Measurements from ENCODE around the gene PRORP.
"Not testable (repeated sequence)": the region's sequence is repeated elsewhere in the genome, so short reads cannot be mapped to it uniquely, and the experiment has no call there.

The PRORP gene

DNA sequence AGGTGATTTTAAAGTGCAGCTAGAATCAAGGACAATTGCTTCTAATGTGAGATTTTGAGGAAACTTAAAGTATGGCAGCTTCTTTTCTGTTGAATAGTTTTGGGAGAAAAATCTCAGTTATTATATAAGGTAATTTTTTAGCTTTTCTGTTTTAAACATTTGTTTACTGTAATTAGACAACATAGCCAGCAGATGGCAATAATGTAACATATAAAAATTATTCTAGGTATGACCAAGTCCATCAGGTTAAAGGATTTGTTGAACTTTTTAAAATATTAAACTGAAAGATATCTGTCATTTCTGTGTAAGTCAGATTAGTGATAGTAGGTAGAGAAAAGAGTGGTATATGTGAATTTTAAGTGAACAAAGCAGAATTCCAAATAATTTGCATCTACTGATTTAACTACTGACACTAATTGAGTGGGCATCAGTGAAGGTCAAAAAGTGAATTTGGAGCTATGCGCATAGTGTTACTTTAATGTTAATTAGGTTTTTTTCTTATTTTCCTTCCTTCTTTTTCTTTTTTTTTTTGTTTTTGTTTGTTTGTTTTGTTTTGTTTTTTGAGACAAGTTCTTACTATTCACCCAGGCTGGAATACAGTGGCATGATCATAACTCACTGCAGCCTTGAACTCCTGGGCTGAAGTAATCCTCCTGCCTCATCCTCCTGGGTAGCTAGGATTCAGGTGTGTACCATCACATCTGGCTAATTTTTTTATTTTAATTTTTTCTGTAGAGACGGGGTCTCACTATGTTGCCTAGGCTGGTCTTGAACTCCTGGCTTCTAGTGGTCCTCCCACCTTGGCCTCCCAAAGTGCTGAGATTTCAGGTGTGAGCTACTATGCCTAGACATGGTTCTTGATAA is 18.6 kb downstream of the PRORP start:
- DNase-seq = no peak

GRCh38 chr14:35144029-35144428 is 21.7 kb downstream of the PRORP start:
- no peak for DNase-seq

- DNase-seq = no peak
These were observed 24.4 kb downstream of the PRORP start for GRCh38 chr14:35146711-35147149.

- DNase-seq = no peak
These were observed 24.8 kb downstream of the PRORP start for GRCh38 chr14:35147186-35147585.

DNA sequence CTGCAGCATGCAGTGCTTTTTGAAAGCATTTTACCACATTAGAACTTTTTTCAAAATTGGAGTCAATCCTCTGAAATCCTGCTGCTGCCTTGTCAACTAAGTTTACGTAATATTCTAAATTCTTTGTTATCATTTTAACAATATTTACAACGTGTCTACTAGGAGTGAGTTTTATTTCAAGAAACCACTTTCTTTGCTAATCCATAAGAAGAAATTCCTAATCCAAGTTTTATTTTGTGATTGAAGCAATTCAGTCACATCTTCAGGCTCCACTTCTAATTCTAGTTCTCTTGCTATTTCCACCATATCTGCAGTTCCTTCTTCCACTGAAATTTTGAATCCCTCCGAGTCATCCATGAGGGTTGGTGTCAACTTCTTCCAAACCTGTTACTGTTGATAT is 25.4 kb downstream of the PRORP start:
- no peak for DNase-seq

DNA sequence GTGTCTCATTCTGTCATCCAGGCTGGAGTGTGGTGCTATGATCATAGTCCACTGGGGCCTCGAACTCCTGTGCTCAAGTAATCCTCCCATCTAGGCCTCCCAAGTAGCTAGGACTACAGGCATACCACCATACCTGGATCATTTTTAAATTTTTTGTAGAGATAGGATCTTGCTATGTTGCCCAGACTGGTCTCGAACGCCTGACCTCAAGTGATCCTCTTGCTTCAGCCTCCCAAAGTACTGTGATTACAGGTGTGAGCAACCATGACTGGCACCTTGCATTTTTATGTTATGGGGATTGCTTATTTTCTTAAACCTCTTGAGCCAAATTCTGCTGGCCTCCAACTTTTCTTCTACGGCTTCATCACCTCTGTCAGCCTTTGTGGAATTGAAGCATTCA is 26.9 kb downstream of the PRORP start:
- no peak for DNase-seq

- DNase-seq = not testable (repeated sequence)
These were observed 30.2 kb downstream of the PRORP start for GRCh38 chr14:35152531-35152930.

DNA sequence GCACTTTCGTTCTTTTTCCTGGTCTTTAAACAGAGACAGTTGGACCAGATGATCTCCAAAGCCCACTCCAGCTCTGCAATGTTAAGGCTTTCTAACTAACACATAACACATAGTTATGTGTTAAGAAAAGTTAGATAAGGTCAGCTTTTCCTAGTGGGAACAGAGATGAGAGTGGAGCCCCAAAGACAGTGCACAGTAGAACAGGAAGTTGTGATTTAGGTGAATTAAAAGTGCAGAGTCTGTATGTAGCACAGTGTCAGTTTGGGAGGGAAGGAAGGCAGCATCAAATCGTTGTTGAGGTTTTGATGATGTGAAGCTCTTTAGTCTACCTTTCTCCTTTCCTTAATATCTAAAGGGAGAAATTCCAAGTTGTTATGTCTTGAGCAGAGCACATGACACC is 31.7 kb downstream of the PRORP start:
- DNase-seq = no peak

DNA sequence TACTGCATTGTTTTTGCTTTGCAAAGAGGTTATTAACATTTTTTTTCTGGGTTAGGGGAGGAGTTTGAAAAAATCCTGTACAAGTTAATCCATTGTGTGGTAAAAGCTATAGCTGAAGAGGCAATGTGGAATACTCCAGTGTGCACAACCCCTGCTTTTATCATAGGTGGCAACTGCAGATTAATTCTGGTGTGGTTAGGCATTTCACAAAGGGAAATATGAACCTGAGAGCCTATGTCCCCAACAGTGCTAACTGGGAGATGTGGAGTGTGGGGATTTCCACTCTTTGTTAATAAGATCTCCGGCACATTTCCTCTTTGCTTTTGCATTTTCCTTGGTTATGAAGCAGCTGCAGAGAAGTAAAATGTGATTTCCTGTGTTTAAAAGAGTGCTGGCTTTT is 33.6 kb downstream of the PRORP start:
- no peak for DNase-seq

GRCh38 chr14:35158491-35158890 is 36.1 kb downstream of the PRORP start:
- DNase-seq = no peak

DNA sequence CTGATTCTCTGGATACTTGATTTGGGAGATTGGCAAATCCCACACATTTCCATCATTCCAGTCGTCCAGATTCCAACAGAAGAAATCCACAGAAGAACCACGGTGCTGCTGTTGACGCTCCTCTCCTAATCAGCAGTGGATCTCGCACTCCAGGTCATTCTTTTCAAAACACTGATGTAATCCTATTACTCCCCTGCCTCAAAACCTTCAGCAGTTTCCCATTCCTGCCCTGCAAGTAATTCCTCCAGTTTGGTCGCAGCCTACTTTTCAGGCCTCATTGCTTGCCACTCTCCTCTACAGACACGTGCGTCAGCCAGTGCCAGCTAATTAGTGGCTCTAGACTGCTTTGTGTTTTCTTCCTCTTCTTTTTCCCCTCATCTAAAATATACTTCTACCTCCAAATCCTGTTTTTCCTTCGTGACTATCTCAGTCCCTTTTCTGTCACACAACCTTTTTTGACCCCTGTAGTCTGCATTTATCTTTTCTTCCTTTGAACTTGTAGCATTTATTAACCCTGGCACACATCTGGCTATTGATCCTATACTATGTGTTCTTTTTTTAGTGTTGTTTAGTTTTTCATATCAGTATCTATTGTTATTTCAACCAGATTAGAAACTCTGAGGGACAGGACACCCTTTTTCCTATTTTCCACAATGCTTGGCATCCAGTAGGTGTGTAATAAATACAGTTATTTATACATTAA is 36.8 kb downstream of the PRORP start:
- no peak for DNase-seq

- no peak for DNase-seq
These were observed 37.5 kb downstream of the PRORP start for GRCh38 chr14:35159742-35160409.

- no peak for DNase-seq
These were observed 38.9 kb downstream of the PRORP start for GRCh38 chr14:35161231-35161630.

DNA sequence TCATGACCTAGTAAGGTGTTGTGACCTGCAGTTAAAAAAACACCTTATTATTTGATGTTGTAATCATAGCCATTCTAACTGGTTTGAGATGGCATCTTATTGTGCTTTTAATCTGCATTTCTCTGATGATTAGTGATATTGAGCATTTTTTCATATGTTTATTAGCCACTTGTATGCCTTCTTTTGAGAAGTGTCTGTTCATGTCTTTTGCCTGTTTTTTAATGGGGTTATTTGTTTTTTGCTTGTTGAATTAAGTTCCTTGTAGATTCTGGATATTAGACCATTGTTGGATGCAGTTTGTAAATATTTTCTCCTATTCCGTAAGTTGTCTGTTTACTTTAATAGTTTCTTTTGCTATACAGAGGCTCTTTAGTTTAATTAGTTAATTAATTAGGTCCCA is 41.0 kb downstream of the PRORP start:
- no peak for DNase-seq

DNA sequence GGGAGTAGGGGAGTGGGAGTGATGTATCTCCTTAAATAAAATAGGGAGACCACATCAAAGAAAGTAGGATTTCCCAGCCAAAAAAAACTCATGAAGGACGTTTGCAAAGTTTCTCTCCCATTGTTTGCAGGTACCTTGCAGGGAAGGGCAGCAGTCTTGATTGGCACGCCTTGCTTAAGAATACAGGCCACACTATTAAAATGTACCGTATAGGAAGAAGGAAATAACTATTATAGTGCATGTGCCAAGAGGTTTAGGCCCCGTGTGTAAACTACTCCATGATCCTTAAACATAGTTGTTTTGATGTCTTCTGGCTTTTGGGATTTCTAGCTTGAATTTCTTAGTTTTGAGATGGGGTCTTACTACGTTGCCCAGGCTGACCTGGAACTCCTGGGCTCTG is 42.5 kb downstream of the PRORP start:
- DNase-seq = no peak

GRCh38 chr14:35167496-35167895 is 45.1 kb downstream of the PRORP start:
- DNase-seq = no peak

Measured in GDM1 (cell line).